ENCODE measurements around the gene VPS41. TPM values are rescaled to one million over a fixed set of nuclear protein-coding genes. Genes with fewer than 3 reads are reported as not detected.

The VPS41 gene
- polyA plus RNA-seq, 3 donors: 12.7 to 62.2 (median 56.7) TPM

- WGBS (ENCODE audit: insufficient coverage): no CpG with 5 or more reads among the region's 1 CpG
- no peak overlapping the region for H3K4me2 ChIP-seq (replicated peaks; ENCODE audit: extremely low read depth, low read length, poor library complexity, severe bottlenecking)
- no peak overlapping the region for H3K9ac ChIP-seq (ENCODE audit: insufficient read depth, low read length, poor library complexity, severe bottlenecking)
- no peak overlapping the region for H3K4me3 Mint-ChIP-seq
- H3K4me3 ChIP-seq (replicated peaks in 1 of 3; ENCODE audit: low read depth in 2 of 3, low read length in 3 of 3): no peak overlapping the region
- H3K36me3 ChIP-seq (replicated peaks in 1 of 2; ENCODE audit: control insufficient read depth in 1 of 2, insufficient read depth in 2 of 2, low read length in 2 of 2): peaks cover 29 to 77% of the 10 kb centered on the region in 2 donors
- H3K27ac Mint-ChIP-seq: no peak overlapping the region
- no peaks in the 10 kb centered on the region for H3K79me2 ChIP-seq (ENCODE audit: insufficient read depth, low read length)
- no peak for DNase-seq
- no peaks in the 10 kb centered on the region for H3K9me3 Mint-ChIP-seq
- peaks cover 55 to 59% of the 10 kb centered on the region in 2 donors for H3K36me3 Mint-ChIP-seq
- intact Hi-C loops (cut with micrococcal nuclease): no loop called here
- no peaks in the 10 kb centered on the region for H3K27me3 Mint-ChIP-seq (ENCODE audit: low read depth in 3 of 3)
- no peaks in the 10 kb centered on the region for H3K4me1 Mint-ChIP-seq
- TF ChIP-seq CTCF (IDR thresholded peaks at IDR 0.05): no peak
- no peak overlapping the region for H3K27ac ChIP-seq (ENCODE audit: low read depth in 1 of 2, low read length in 2 of 2)
- H3K27me3 ChIP-seq (ENCODE audit: control insufficient read depth in 2 of 2, insufficient read depth in 2 of 2, low read length in 2 of 2): no peaks in the 10 kb centered on the region
- no peaks in the 10 kb centered on the region for H4K20me1 ChIP-seq (ENCODE audit: insufficient read depth, low read length)
- H3K4me1 ChIP-seq (ENCODE audit: control insufficient read depth in 1 of 2, insufficient read depth in 2 of 2, low read length in 2 of 2): no peaks in the 10 kb centered on the region
- H3K9me3 ChIP-seq (replicated peaks in 1 of 2; ENCODE audit: control insufficient read depth in 1 of 2, insufficient read depth in 1 of 2, low read length in 2 of 2): no peaks in the 10 kb centered on the region
- no peak overlapping the region for H2AFZ ChIP-seq (ENCODE audit: insufficient read depth, low read depth, low read length, poor library complexity, severe bottlenecking)
These were observed 131.4 kb downstream of the VPS41 start for GRCh38 chr7:38777609-38778008.

DNA sequence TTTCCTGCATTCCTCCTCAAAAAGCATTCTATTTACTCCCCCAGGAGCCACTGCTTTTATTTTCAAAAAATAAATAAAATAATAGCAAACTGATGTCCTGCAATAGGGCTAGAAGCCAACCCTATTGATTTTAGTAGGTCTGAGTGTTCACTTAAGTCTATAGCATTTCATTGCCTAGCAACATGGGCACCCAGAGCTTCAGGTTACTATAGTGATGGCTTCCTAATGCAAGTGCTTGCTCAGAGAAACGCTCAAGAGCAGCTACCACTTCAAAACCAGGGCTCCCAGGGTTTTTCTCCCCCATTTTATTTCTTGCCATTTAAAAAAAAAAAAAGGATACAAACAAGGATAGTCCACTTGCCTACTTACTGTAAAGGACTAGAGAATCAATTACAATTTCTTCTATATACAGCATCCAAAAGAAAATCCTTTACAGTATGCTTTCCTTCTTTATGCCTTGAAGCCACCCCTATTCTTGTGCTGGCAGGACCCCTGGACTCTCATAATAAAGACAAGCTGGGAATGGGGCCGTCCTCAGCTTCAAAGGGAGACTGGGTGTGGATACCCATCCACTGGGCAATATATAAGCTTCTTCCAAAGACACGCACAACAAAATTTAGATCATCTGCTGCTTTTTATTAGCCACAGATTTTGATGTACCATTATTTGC lies 133.3 kb downstream of the VPS41 start:
- Mint-ChIP-seq H3K36me3 (peaks cover 60 to 61% of the 10 kb centered on the region in 2 donors), H3K27me3 (ENCODE audit: low read depth in 3 of 3) (no peaks in the 10 kb centered on the region), H3K4me3 (no peak overlapping the region), H3K27ac (no peak overlapping the region), H3K4me1 (peaks cover 1% of the 10 kb centered on the region), H3K9me3 (no peaks in the 10 kb centered on the region)
- Histone ChIP-seq H3K4me1 (ENCODE audit: control insufficient read depth in 1 of 2, insufficient read depth in 2 of 2, low read length in 2 of 2) (no peaks in the 10 kb centered on the region), H3K9ac (ENCODE audit: insufficient read depth, low read length, poor library complexity, severe bottlenecking) (no peak overlapping the region), H3K79me2 (ENCODE audit: insufficient read depth, low read length) (no peaks in the 10 kb centered on the region), H3K4me2 (replicated peaks; ENCODE audit: extremely low read depth, low read length, poor library complexity, severe bottlenecking) (no peak overlapping the region), H4K20me1 (ENCODE audit: insufficient read depth, low read length) (no peaks in the 10 kb centered on the region), H3K27ac (ENCODE audit: low read depth in 1 of 2, low read length in 2 of 2) (no peak overlapping the region), H3K27me3 (ENCODE audit: control insufficient read depth in 2 of 2, insufficient read depth in 2 of 2, low read length in 2 of 2) (no peaks in the 10 kb centered on the region), H3K4me3 (replicated peaks in 1 of 3; ENCODE audit: low read depth in 2 of 3, low read length in 3 of 3) (no peak overlapping the region), H3K9me3 (replicated peaks in 1 of 2; ENCODE audit: control insufficient read depth in 1 of 2, insufficient read depth in 1 of 2, low read length in 2 of 2) (no peaks in the 10 kb centered on the region), H2AFZ (ENCODE audit: insufficient read depth, low read depth, low read length, poor library complexity, severe bottlenecking) (no peak overlapping the region), H3K36me3 (replicated peaks in 1 of 2; ENCODE audit: control insufficient read depth in 1 of 2, insufficient read depth in 2 of 2, low read length in 2 of 2) (peaks cover 42 to 82% of the 10 kb centered on the region in 2 donors)
- TF ChIP-seq CTCF (IDR thresholded peaks at IDR 0.05): no peak
- 100% methylated on average over 3 of the region's 3 CpGs for WGBS (ENCODE audit: insufficient coverage)
- no peak for DNase-seq
- intact Hi-C loops (cut with micrococcal nuclease): no loop called here

All from CD14-positive monocyte (primary cell).